Gastrocnemius medialis (tissue), 4 donors: ENCODE measurements around the gene COL6A1.

Experiments
- POLR2A ChIP-seq, 2 donors: fragments of 450-650 bp; IDR thresholded peaks; one replicate each; pipeline ENCODE4 v1.6.1; 2017; ENCODE audit warnings: antibody characterized with exemption in 2 of 2, mild to moderate bottlenecking in 2 of 2, moderate library complexity in 2 of 2
- TF ChIP-seq, protein P1 (sequence below), 5 experiments: fragments of 450-650 bp in 3 of 5; fragments of 200-600 bp in 2 of 5; sonication (generic) in 2 of 5; IDR thresholded peaks in 4 of 5; conservative IDR thresholded peaks in 1 of 5; 1 replicate in 4 of 5; 2 replicates in 1 of 5; pipeline ENCODE4 v1.5.1; 2016 to 2019; ENCODE audit warnings: antibody characterized with exemption in 5 of 5, mild to moderate bottlenecking in 3 of 5, moderate library complexity in 3 of 5

DNA sequence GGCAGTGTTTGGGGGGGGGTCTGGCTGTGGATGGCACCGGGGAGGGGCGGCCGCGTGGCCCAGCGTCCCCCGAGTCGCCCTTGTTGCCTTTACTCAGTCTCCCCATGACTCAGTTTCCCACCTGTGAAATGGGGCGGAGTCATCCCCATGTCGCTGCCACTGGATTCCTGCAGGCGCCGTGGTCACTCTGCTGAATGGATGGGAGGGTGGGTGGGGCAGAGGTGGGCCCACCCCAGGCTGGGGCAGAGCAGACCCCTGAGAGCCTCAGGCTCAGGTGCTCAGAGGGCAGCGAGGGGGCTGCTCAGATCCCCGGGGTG is 2.0 kb downstream of the COL6A1 start:
- TF ChIP-seq, protein P1, sequence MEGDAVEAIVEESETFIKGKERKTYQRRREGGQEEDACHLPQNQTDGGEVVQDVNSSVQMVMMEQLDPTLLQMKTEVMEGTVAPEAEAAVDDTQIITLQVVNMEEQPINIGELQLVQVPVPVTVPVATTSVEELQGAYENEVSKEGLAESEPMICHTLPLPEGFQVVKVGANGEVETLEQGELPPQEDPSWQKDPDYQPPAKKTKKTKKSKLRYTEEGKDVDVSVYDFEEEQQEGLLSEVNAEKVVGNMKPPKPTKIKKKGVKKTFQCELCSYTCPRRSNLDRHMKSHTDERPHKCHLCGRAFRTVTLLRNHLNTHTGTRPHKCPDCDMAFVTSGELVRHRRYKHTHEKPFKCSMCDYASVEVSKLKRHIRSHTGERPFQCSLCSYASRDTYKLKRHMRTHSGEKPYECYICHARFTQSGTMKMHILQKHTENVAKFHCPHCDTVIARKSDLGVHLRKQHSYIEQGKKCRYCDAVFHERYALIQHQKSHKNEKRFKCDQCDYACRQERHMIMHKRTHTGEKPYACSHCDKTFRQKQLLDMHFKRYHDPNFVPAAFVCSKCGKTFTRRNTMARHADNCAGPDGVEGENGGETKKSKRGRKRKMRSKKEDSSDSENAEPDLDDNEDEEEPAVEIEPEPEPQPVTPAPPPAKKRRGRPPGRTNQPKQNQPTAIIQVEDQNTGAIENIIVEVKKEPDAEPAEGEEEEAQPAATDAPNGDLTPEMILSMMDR (IDR thresholded peaks at IDR 0.05 in 4 of 5, conservative IDR thresholded peaks at IDR 0.05 in 1 of 5): no peak
- TF ChIP-seq POLR2A (IDR thresholded peaks at IDR 0.05): no peak
